ENCODE data around the gene DHX8.

DNA sequence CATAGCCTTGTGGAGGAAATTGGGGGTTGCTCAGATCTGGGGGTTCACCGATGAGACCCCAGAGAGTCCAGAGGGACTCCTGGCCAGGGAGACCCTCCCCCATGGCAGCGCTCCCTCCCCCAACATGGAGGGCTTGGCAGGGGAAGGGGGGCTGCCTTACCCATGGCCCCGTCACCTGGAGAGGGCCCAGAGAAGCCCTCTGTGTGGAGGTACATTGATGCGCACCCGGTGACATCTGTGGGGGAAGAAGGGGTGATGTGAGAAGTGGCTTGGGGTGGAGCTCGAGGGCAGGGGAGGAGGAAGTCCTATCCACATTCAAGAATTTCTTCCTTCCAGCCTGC, 46.1 kb downstream of the DHX8 start:
- TF ChIP-seq POLR2A (IDR thresholded peaks at IDR 0.05) (no peak), CTCF (IDR thresholded peaks at IDR 0.05) (no peak), POLR2AphosphoS5 (IDR thresholded peaks at IDR 0.05) (no peak)
